HUES6 (cell line): Measurements from ENCODE around the gene TCF15.

Experiments
- H3K27ac ChIP-seq: 2 replicates; pipeline ENCODE4 v1.7.0; 2013; ENCODE audit warnings: low read depth, mild to moderate bottlenecking, low read length, inconsistent platforms
- H3K27me3 ChIP-seq: 2 replicates; pipeline ENCODE4 v1.6.1; 2013; ENCODE audit warnings: low read length; ENCODE audit not compliant: control insufficient read depth, insufficient read depth
- H3K36me3 ChIP-seq: 2 replicates; pipeline ENCODE4 v1.6.1; 2013; ENCODE audit warnings: low read length; ENCODE audit not compliant: control insufficient read depth, insufficient read depth
- H3K4me1 ChIP-seq: 2 replicates; pipeline ENCODE4 v1.6.1; 2013; ENCODE audit warnings: low read length; ENCODE audit not compliant: control insufficient read depth, insufficient read depth
- H3K4me3 ChIP-seq: 2 replicates; pipeline ENCODE4 v1.5.1; 2013; ENCODE audit warnings: low read depth, low read length
- H3K9ac ChIP-seq: one replicate; pipeline ENCODE4 v1.6.1; 2013; ENCODE audit warnings: mild to moderate bottlenecking, low read length
- H3K9me3 ChIP-seq: 2 replicates; pipeline ENCODE4 v1.6.1; 2013; ENCODE audit warnings: low read depth, low read length; ENCODE audit not compliant: control insufficient read depth, insufficient read depth

The TCF15 gene

DNA sequence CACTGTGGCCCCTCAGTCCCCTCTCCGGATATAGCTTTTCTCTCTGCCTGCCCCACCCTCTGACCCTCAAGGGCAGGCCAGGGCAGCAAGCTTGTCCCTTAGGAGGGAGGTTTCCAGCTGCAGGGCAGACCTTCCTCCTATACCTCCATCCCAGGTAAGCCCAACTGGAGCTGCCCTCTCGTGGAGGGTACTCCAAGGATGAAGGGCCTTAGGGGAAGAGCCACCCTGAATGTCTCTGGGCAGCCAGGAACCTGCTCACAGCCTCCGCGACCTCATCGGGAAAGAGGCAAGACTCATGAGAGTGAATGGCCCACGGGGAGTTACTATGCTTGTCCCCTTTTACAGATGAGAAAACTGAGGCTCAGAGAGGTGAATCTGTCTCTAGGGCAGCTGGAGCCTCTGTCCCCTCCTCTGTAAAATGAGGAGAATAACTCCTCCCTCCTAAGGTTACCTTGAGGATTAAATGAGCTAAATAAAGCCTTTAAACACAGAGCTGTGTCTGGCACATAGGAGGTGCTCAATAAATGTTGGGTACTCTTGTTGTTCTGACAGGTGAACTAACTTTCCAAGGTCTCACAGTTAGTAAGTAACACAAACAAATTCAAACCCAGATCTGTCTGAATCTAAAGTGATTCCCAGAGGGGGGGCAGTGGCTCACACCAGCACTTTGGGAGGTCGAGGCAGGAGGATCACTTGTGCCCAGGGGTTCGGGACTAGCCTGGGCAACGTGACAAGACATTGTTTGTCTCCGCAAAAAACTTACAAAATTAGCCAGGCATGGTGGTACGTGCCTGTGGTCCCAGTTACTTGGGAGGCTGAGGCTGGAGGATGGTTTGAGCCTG lies 30.8 kb upstream of the TCF15 start:
- Histone ChIP-seq H3K27me3 (no peaks in the 10 kb centered on the region), H3K9ac (no peak overlapping the region), H3K4me1 (peaks cover 3% of the 10 kb centered on the region; the same call in 1 of the 2 replicates), H3K9me3 (no peaks in the 10 kb centered on the region), H3K4me3 (no peak overlapping the region), H3K27ac (no peak overlapping the region), H3K36me3 (no peaks in the 10 kb centered on the region)

DNA sequence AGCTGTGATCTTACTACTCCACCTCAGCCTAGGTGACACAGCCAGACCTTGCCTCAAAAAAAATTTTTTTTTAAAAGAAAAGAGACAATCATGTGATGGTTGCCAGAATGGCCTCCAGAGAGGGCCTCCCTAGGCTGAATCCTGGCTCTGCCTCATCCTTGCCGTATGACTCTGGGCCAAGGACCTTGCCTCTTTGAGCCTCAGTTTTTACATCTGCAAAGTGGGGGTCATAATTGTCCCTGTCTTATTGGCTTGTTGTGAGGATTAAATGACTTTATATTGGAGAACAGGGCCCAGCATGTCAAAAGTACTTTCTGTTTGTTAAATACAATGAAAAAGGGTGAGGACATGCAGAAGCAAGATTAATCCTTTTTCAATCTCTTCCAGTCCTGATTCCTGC lies 28.5 kb upstream of the TCF15 start:
- H3K27ac ChIP-seq, result no peak overlapping the region
- no peak overlapping the region for H3K4me3 ChIP-seq
- H3K4me1 ChIP-seq, result peaks cover 9% of the 10 kb centered on the region; the same call in 1 of the 2 replicates
- H3K36me3 ChIP-seq, result no peaks in the 10 kb centered on the region
- no peaks in the 10 kb centered on the region for H3K27me3 ChIP-seq
- H3K9ac ChIP-seq, result no peak overlapping the region
- no peaks in the 10 kb centered on the region for H3K9me3 ChIP-seq

GRCh38 chr20:637559-637958 lies 27.4 kb upstream of the TCF15 start:
- Histone ChIP-seq H3K27me3 (no peaks in the 10 kb centered on the region), H3K4me3 (no peak overlapping the region), H3K9ac (no peak overlapping the region), H3K4me1 (peaks cover 9% of the 10 kb centered on the region; the same call in 1 of the 2 replicates), H3K36me3 (no peaks in the 10 kb centered on the region), H3K9me3 (no peaks in the 10 kb centered on the region), H3K27ac (no peak overlapping the region)

DNA sequence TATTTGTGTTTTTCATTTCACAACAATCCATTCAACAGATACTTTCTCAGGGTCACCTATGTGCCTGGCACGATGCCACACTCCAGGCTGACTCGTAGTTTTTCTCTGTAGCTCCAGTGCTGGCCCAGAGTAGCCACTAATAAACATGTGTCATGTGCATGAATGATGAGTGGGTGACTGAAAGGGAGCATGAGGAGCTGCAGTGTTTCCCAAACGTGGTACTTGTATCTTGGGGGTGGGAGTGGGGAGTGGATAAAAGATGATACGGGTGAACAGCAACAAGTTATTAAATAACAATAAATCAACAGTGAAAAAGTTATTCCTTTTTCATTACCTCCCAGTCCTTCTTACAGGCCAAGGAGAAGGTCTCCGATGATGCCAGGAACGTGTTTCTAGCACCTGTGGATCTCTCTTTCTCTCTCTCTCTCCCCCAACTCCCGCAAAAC lies 25.8 kb upstream of the TCF15 start:
- Histone ChIP-seq H3K4me1 (peaks cover 9% of the 10 kb centered on the region; the same call in 1 of the 2 replicates), H3K9me3 (no peaks in the 10 kb centered on the region), H3K27me3 (no peaks in the 10 kb centered on the region), H3K27ac (no peak overlapping the region), H3K4me3 (no peak overlapping the region), H3K9ac (no peak overlapping the region), H3K36me3 (no peaks in the 10 kb centered on the region)

DNA sequence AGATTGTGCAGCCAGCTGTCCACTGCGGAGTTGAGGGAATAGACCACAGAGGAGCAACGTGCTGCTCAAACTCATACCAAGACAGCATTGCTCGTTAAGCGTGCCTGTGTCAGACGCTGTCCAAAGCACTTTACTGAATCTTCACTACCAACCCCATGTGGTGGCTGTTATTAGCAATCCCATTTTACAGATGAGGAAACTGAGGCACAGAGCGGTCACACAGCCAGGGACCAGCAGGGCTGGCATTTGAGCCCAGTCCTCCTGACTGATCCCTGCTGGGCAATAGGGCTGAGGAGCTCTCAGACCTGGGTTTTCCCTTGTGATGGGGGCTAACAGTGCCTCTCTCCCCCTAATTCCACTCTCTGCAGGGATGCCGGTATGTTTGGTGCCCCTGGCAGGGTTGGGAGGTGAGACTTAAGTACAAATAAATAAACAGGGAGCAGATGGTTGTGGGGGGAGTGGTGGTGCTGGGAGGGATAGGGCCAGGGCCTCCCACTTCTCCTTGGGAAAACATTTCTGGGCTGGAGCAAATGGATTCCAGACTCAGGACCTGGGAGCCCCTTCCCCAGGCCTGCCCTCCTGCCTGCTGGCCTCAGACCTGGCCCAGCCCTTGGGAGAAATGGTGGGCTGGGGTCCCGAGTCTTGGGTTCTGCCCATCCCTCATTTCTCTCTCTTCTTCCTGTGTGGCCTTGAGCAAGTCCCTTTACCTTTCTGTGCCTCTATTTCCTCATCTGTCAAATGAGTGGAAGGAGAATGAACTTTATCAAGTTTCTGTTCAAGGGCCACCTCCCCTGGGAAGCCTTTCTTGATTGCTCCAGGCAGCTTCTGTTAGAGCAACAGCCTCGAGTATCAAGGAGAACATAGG lies 25.2 kb upstream of the TCF15 start:
- Histone ChIP-seq H3K27ac (no peak overlapping the region), H3K4me3 (no peak overlapping the region), H3K9me3 (no peaks in the 10 kb centered on the region), H3K36me3 (no peaks in the 10 kb centered on the region), H3K27me3 (no peaks in the 10 kb centered on the region), H3K9ac (no peak overlapping the region), H3K4me1 (peaks cover 9% of the 10 kb centered on the region; the same call in 1 of the 2 replicates)

DNA sequence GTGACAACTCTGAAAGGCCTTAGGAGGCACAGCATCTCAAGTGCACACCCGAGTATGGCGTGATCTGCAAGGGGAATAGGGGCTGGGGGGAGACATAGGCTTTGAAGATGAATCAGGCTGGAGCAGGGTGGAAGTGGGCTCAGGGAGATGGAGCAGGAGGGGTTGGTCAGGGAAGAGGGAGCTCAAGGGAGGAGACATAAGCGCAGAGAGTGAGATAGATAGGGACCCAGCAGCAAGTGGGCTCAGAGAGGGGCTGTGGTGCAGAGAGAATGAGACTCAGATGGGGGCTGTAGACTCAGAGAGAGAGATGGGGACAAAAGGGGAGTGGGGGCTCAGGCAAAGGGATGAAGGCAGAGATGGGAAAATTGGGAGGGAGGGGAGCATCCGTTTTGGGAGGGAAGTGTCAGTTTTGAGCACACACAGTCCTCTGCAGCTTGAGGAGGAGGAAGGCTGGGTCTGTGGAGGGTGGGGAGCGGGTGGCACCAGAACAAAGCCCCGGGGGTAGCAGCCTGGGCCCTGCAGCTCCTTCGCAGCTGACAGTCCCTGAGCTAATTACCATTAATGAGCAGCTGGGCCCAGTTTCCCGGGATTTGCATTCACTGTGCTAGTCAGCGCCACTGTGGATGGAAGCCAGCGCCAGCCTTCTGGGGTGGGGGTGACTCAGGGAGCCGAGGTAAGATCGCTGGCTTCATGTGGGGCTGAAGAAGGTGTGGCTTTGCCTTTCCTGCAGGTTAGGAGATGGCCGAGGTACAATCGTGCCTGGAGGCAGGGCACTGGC lies 24.2 kb upstream of the TCF15 start:
- H3K36me3 ChIP-seq, result no peaks in the 10 kb centered on the region
- no peak overlapping the region for H3K9ac ChIP-seq
- no peak overlapping the region for H3K4me3 ChIP-seq
- H3K9me3 ChIP-seq, result no peaks in the 10 kb centered on the region
- H3K27ac ChIP-seq, result no peak overlapping the region
- no peaks in the 10 kb centered on the region for H3K27me3 ChIP-seq
- peaks cover 9% of the 10 kb centered on the region; the same call in 1 of the 2 replicates for H3K4me1 ChIP-seq

DNA sequence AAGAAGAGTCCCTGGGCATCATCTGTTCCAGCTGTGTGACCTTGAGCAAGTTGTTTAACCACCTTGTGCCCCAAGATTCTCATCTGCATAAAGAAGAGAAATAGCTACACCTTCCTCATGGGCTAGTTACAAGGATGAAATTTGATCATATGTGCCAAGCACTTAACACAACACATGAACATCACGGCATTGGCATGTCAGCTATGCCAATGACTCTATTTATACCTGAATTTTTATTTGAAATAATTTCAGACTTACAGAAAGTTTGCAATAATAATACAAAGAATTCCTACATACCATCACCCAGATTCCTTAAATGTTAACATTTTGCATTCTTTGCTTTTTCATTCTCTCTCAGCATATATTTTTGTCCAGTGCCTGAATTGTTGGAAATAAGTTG lies 21.0 kb upstream of the TCF15 start:
- Histone ChIP-seq H3K4me3 (no peak overlapping the region), H3K27ac (no peak overlapping the region), H3K9ac (no peak overlapping the region), H3K36me3 (no peaks in the 10 kb centered on the region), H3K27me3 (0 out of 2 replicates have a peak, but pooled peaks cover 4% of the 10 kb centered on the region), H3K9me3 (no peaks in the 10 kb centered on the region), H3K4me1 (peaks cover 9% of the 10 kb centered on the region; the same call in 1 of the 2 replicates)

- no peaks in the 10 kb centered on the region for H3K9me3 ChIP-seq
- H3K27me3 ChIP-seq, result 0 out of 2 replicates have a peak, but pooled peaks cover 4% of the 10 kb centered on the region
- peaks cover 9% of the 10 kb centered on the region for H3K4me1 ChIP-seq
- H3K36me3 ChIP-seq, result no peaks in the 10 kb centered on the region
- H3K27ac ChIP-seq, result no peak overlapping the region
- no peak overlapping the region for H3K9ac ChIP-seq
- no peak overlapping the region for H3K4me3 ChIP-seq
Observed at GRCh38 chr20:626579-626978, 16.5 kb upstream of the TCF15 start.

- Histone ChIP-seq H3K36me3 (no peaks in the 10 kb centered on the region), H3K9ac (no peak overlapping the region), H3K27me3 (0 out of 2 replicates have a peak, but pooled peaks cover 4% of the 10 kb centered on the region), H3K27ac (no peak overlapping the region), H3K9me3 (no peaks in the 10 kb centered on the region), H3K4me1 (peaks cover 17% of the 10 kb centered on the region), H3K4me3 (no peak overlapping the region)
Observed at GRCh38 chr20:625360-625932, 15.3 kb upstream of the TCF15 start.

DNA sequence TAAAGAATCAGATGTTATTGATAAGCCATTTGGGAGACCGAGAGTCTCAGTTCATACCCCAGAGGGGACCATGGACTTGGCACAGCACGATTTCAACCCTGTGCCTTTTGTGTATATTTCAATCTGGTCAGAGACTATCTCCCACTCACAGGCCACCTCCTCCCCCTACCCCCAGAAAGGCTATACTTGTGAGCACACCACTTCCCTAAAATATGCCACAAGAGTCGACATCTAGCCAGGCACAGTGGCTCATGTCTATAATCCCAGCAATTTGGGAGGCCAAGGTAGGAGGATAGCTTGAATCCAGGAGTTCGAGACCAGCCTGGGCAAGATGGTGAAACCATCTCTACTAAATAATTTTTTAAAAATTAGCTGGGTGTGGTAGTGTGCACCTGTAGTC lies 13.6 kb upstream of the TCF15 start:
- Histone ChIP-seq H3K4me1 (peaks cover 17% of the 10 kb centered on the region), H3K27ac (no peak overlapping the region), H3K27me3 (0 out of 2 replicates have a peak, but pooled peaks cover 4% of the 10 kb centered on the region), H3K9me3 (no peaks in the 10 kb centered on the region), H3K9ac (no peak overlapping the region), H3K4me3 (no peak overlapping the region), H3K36me3 (no peaks in the 10 kb centered on the region)
